Measurements from ENCODE around the gene PTPN3.
"Not testable (repeated sequence)": the region's sequence is repeated elsewhere in the genome, so short reads cannot be mapped to it uniquely, and the experiment has no call there.

Gene PTPN3

GRCh38 chr9:109498195-109499092 is at the start of gene PTPN3:
TSS of gene PTPN3 (minus strand) at chr9:109498307. CDS start at chr9:109463434, 34,873 bp downstream.
- ChIA-PET POLR2A (ENCODE audit: low non-redundant PET) (no interaction called here), CTCF (interaction anchor here (2.7 kb wide), 1 partner anchor 58 kb away, joined by 10 read pairs; no protein-coding TSS in a partner anchor)
- no peak for TF ChIP-seq CTCF (conservative IDR thresholded peaks at IDR 0.05; ENCODE audit: low read depth)
- peak within 1 kb of the TSS; percentile 79 for H3K27ac ChIP-seq
- DNase-seq (ENCODE audit: low spot score), result peak; percentile 78

GRCh38 chr9:109544954-109545353 is 46.8 kb upstream of the PTPN3 start:
- DNase-seq (ENCODE audit: low spot score); H3K27ac ChIP-seq; POLR2A ChIA-PET (ENCODE audit: low non-redundant PET); CTCF ChIA-PET: not testable (repeated sequence)

- POLR2A ChIA-PET (ENCODE audit: low non-redundant PET), result no interaction called here
- TF ChIP-seq CTCF (conservative IDR thresholded peaks at IDR 0.05; ENCODE audit: low read depth), result no peak
- DNase-seq (ENCODE audit: low spot score), result no peak
Observed at GRCh38 chr9:109542922-109543321, 44.8 kb upstream of the PTPN3 start.

GRCh38 chr9:109538346-109538745 is 40.2 kb upstream of the PTPN3 start:
- no peak overlapping the region for H3K27ac ChIP-seq
- no peak for TF ChIP-seq CTCF (conservative IDR thresholded peaks at IDR 0.05; ENCODE audit: low read depth)
- ChIA-PET POLR2A (ENCODE audit: low non-redundant PET) (no interaction called here), CTCF (no interaction called here)
- DNase-seq (ENCODE audit: low spot score), result peak; percentile 44

More at GRCh38 chr9:109542922-109543321, 44.8 kb upstream of the PTPN3 start:
- CTCF ChIA-PET, result no interaction called here
- H3K27ac ChIP-seq, result no peak overlapping the region

- ChIA-PET POLR2A (ENCODE audit: low non-redundant PET) (interaction anchor here (0.5 kb wide), 1 partner anchor 130 kb away, joined by 4 read pairs; no protein-coding TSS in a partner anchor), CTCF (interaction anchor here (0.8 kb wide), 2 partner anchors 97 to 634 kb away, joined by 3 to 4 read pairs; no protein-coding TSS in a partner anchor)
- TF ChIP-seq CTCF (conservative IDR thresholded peaks at IDR 0.05; ENCODE audit: low read depth), result no peak
- DNase-seq (ENCODE audit: low spot score), result peak; percentile 77
- peak overlapping the region; percentile 77 for H3K27ac ChIP-seq
Observed at GRCh38 chr9:109537288-109537687, 39.2 kb upstream of the PTPN3 start.

- DNase-seq (ENCODE audit: low spot score), result no peak
- peak overlapping the region; percentile 77 for H3K27ac ChIP-seq
- ChIA-PET CTCF (interaction anchor here (0.6 to 0.8 kb wide), 2 partner anchors 130 to 634 kb away, joined by 3 to 4 read pairs; no protein-coding TSS in a partner anchor), POLR2A (ENCODE audit: low non-redundant PET) (interaction anchor here (0.5 kb wide), 1 partner anchor 131 kb away, joined by 4 read pairs; no protein-coding TSS in a partner anchor)
- TF ChIP-seq CTCF (conservative IDR thresholded peaks at IDR 0.05; ENCODE audit: low read depth), result no peak
Observed at GRCh38 chr9:109536859-109537258, 38.8 kb upstream of the PTPN3 start.

- ChIA-PET POLR2A (ENCODE audit: low non-redundant PET) (no interaction called here), CTCF (no interaction called here)
- no peak for DNase-seq (ENCODE audit: low spot score)
- TF ChIP-seq CTCF (conservative IDR thresholded peaks at IDR 0.05; ENCODE audit: low read depth), result no peak
- H3K27ac ChIP-seq, result no peak overlapping the region
Observed at GRCh38 chr9:109535365-109535764, 37.3 kb upstream of the PTPN3 start.

Measured in RWPE1 (cell line).